BJ (cell line): ENCODE measurements around the gene C5orf58. TPM values are rescaled to one million over a fixed set of nuclear protein-coding genes. Genes with fewer than 3 reads are reported as not detected.

ENCODE experiments used
- CTCF ChIA-PET: fragments of 350-600 bp; formaldehyde crosslinking; extraction: SDS; loops from one replicate; lab custom pipeline; 2021; ENCODE audit warnings: antibody characterized with exemption, inconsistent platforms; lab: Yijun Ruan, JAX
- POLR2A ChIA-PET: fragments of 300-600 bp; sonication (Branson Sonifier 250); formaldehyde crosslinking; extraction: SDS; loops from one replicate; lab custom pipeline; 2021; ENCODE audit warnings: antibody characterized with exemption; lab: Charles Lee
- DNase-seq: peaks from one replicate; pipeline ENCODE4 v3.0.0-alpha.2; 2011; ENCODE audit warnings: low read depth
- H3K27me3 ChIP-seq: 2 replicates; pipeline ENCODE4 v1.6.0; 2011; ENCODE audit warnings: low read length; ENCODE audit not compliant: control insufficient read depth, insufficient read depth
- H3K36me3 ChIP-seq: 2 replicates; pipeline ENCODE4 v1.5.1; 2011; ENCODE audit warnings: low read length; ENCODE audit not compliant: control insufficient read depth, insufficient read depth
- H3K4me3 ChIP-seq: 2 replicates; pipeline ENCODE4 v1.5.1; 2011; ENCODE audit warnings: low read depth, mild to moderate bottlenecking, control low read depth, low read length
- CTCF ChIP-seq: IDR thresholded peaks from 2 replicates; pipeline ENCODE4 v1.5.1; 2011; ENCODE audit warnings: low read depth, mild to moderate bottlenecking, control low read depth, inconsistent platforms, low read length, moderate library complexity; ENCODE audit not compliant: insufficient read depth
- polyA plus RNA-seq: library from polyadenylated mRNA; depleted of rRNA; stranded (reverse); fragments of >200 nt; gene quantifications from 2 replicates; pipeline ENCODE4 v1.2.3, GENCODE V29; 2011

Gene C5orf58
- polyA plus RNA-seq, 1 experiment, result not detected

- POLR2A ChIA-PET, result no interaction called here
- H3K36me3 ChIP-seq, result no peaks in the 10 kb centered on the region
- TF ChIP-seq CTCF, result no peak
- H3K4me3 ChIP-seq, result no peak overlapping the region
- H3K27me3 ChIP-seq, result peaks cover 4% of the 10 kb centered on the region
- CTCF ChIA-PET, result interaction anchor here (0.9 kb wide), 1 partner anchor 18 kb away, joined by 3 read pairs; no protein-coding TSS in a partner anchor
- no peak for DNase-seq
Observed at GRCh38 chr5:170202117-170202516, 30.7 kb upstream of the C5orf58 start.

- TF ChIP-seq CTCF, result no peak
- ChIA-PET POLR2A (no interaction called here), CTCF (interaction anchor here (0.7 kb wide), 1 partner anchor 22 kb away, joined by 3 read pairs; no protein-coding TSS in a partner anchor)
- DNase-seq, result no peak
- Histone ChIP-seq H3K4me3 (no peak overlapping the region), H3K36me3 (no peaks in the 10 kb centered on the region), H3K27me3 (peaks cover 4% of the 10 kb centered on the region)
Observed at GRCh38 chr5:170204202-170204601, 28.6 kb upstream of the C5orf58 start.

- ChIA-PET CTCF (interaction anchor here (0.9 to 1.0 kb wide), 2 partner anchors 10 to 23 kb away, joined by 3 to 5 read pairs; no protein-coding TSS in a partner anchor), POLR2A (no interaction called here)
- no peak for DNase-seq
- H3K4me3 ChIP-seq, result no peak overlapping the region
- TF ChIP-seq CTCF, result no peak
- H3K27me3 ChIP-seq, result peaks cover 4% of the 10 kb centered on the region
- no peaks in the 10 kb centered on the region for H3K36me3 ChIP-seq
Observed at GRCh38 chr5:170206216-170206615, 26.6 kb upstream of the C5orf58 start.

DNA sequence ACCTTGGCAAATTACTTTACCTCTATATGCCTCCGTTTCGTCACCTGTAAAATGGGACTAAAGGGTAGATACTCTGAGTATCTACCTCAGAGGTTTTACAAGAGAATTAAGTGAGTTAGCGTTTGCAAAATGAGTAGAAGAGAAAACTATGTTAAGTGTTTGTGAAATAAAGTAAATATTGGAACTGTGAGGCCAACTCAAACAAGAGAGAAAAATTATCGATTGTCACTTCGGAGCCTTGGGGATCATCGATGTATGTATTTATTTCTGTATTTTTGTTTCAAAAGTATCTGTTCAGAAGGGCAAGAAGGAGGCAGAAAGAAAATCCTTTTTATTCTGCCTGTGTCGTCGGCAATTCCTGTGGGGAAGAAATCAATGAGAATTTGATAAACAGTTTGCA lies 25.8 kb upstream of the C5orf58 start:
- DNase-seq, result no peak
- no peak for TF ChIP-seq CTCF
- ChIA-PET CTCF (no interaction called here), POLR2A (no interaction called here)
- Histone ChIP-seq H3K4me3 (no peak overlapping the region), H3K27me3 (peaks cover 2% of the 10 kb centered on the region), H3K36me3 (no peaks in the 10 kb centered on the region)

DNA sequence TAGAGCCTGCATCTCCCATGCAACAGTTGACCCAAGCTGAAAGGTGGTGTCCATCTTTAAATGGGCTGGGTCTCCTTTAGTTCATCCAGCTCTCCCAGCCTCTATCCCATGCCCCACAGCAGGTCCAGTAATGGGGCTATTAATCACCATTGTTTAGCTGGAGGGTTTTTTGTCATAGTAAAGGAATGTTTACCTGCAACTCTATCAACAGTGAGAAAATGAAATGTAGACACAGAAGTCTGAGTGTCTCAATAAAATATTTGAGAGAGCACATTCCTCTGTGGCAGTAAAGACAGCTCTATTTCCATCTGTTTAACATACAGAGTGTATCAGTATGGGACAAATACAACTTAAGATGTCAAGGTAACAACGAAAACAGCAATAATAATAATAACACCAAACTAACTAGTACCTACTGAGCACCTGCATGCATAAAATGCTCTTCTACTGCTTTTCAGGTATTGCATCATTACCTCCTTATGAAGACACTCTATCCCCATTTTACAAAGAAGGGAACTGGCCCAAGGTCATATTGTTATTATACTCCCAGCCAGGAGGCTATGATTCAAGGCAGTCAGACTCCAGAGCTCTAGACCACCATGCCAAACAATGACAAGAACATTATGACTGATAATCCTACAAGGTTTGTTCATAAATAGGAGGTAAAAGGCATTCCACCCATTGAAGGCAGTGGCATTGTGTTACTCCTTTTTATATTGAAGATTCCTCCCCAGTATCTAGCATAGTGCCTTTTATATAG lies 21.0 kb upstream of the C5orf58 start:
- DNase-seq, result no peak
- Histone ChIP-seq H3K27me3 (no peaks in the 10 kb centered on the region), H3K36me3 (no peaks in the 10 kb centered on the region), H3K4me3 (no peak overlapping the region)
- ChIA-PET CTCF (interaction anchor here (1.0 to 1.5 kb wide), 3 partner anchors 10 to 111 kb away, joined by 3 to 5 read pairs (median 4); no protein-coding TSS in a partner anchor), POLR2A (no interaction called here)
- no peak for TF ChIP-seq CTCF
